ENCODE results near the gene GALNT7.

GRCh38 chr4:173318648-173319211 is 150.1 kb downstream of the GALNT7 start:
- TF ChIP-seq CTCF (IDR thresholded peaks at IDR 0.05) (no peak; the same call in 1 of the 2 replicates), SIN3A (IDR thresholded peaks at IDR 0.05; ENCODE audit: borderline replicate concordance, insufficient read depth, low read depth, low read length) (no peak), POLR2AphosphoS5 (IDR thresholded peaks at IDR 0.05; ENCODE audit: low read depth, low read length) (no peak), REST (IDR thresholded peaks at IDR 0.05; ENCODE audit: insufficient read depth in 1 of 2, low read depth in 2 of 2, low read length in 1 of 2) (no peak)
